ENCODE measurements around the gene SMARCC2.
"Not testable (repeated sequence)": the region's sequence is repeated elsewhere in the genome, so short reads cannot be mapped to it uniquely, and the experiment has no call there.

The SMARCC2 gene

GRCh38 chr12:56159482-56160192 lies 29.6 kb downstream of the SMARCC2 start:
- TF ChIP-seq PKNOX1 (IDR thresholded peaks at IDR 0.05) (no peak), BHLHE40 (IDR thresholded peaks at IDR 0.05; ENCODE audit: borderline replicate concordance) (no peak), FOXK2 (IDR thresholded peaks at IDR 0.05) (no peak), CTBP1 (IDR thresholded peaks at IDR 0.05; ENCODE audit: borderline replicate concordance) (no peak), TARDBP (IDR thresholded peaks at IDR 0.05) (no peak), NFRKB (IDR thresholded peaks at IDR 0.05) (no peak), FOXM1 (IDR thresholded peaks at IDR 0.05; ENCODE audit: borderline replicate concordance) (no peak), SP1 (IDR thresholded peaks at IDR 0.05) (no peak), SUZ12 (IDR thresholded peaks at IDR 0.05) (no peak), HDGF (IDR thresholded peaks at IDR 0.05; ENCODE audit: borderline replicate concordance) (no peak), FOXA1 (IDR thresholded peaks at IDR 0.05) (no peak), ZNF384 (IDR thresholded peaks at IDR 0.05) (no peak), ARNT (IDR thresholded peaks at IDR 0.05) (no peak), LEF1 (IDR thresholded peaks at IDR 0.05; ENCODE audit: borderline replicate concordance) (no peak), ELF4 (IDR thresholded peaks at IDR 0.05) (no peak), L3MBTL2 (conservative IDR thresholded peaks at IDR 0.05) (no peak)
- ChIA-PET POLR2A (interaction anchor here (0.7 to 2.4 kb wide), 9 partner anchors 10 to 62 kb away, joined by 3 to 23 read pairs (median 8); partner anchors contain the start of genes ESYT1, RNF41, SMARCC2 and ZC3H10), CTCF (no interaction called here)
- no peak for DNase-seq (ENCODE audit: extremely low spot score)

- POLR2A ChIA-PET = interaction anchor here (0.7 to 2.4 kb wide), 8 partner anchors 9 to 63 kb away, joined by 3 to 23 read pairs (median 8); partner anchors contain the start of genes ESYT1, RNF41, SMARCC2 and ZC3H10
- DNase-seq (ENCODE audit: extremely low spot score) = peak; percentile 53
- TF ChIP-seq LEF1 (IDR thresholded peaks at IDR 0.05; ENCODE audit: borderline replicate concordance) (no peak), PKNOX1 (IDR thresholded peaks at IDR 0.05) (peak; percentile 89)
- CTCF ChIA-PET = no interaction called here
Observed at GRCh38 chr12:56158926-56159461, 30.3 kb downstream of the SMARCC2 start.

DNA sequence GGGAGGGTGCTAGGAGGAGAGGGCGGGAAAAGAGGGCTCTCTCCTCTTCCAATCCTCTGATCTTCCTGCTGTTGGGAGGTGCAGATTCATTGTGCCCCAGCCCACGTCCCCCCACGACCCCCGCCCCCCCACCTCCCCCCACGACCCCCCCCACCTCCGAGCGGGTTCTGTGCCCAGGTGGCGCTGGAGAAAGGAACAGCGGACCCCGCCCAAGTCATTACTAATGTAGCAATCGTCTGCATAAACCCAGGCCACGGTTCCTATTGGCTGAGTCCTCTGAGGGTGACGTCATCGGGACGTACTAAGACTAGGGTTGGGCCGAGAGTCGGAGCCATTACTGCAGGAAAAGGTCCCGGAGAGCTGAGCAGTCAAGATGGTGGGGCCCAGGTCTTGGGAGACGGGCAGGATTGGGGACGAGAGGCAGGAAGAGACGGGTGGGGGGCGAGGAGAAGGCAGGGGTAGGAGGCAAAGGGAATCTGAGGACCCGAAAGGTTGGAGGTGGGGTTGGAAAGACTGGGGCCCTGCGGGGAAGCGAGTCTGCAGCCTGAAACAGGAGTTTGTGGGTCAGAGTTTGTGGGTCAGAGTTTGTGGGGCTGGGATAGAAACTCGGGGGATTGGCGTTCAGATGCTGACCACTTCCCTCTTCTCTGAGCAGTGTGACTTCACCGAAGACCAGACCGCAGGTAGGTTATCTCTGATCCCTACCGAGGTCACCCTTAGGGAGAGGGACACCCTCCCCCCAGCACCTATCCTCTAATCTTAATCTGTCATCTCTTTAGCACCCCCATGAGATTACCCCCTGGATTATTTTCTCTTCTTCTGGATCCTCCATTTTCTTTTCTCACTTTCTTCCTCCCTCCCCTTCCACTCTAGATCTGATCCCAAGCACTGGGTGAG lies 31.0 kb downstream of the SMARCC2 start, which contains the start of gene MYL6:
Gene MYL6, plus strand, starts transcription at position 331 of the 897 bp plus-strand sequence. Its CDS starts 43 bp downstream, at position 374.
- CTCF ChIA-PET = interaction anchor here (0.6 kb wide), 2 partner anchors 21 to 59 kb away, joined by 3 to 5 read pairs; no protein-coding TSS in a partner anchor
- peak; percentile 90 for DNase-seq (ENCODE audit: extremely low spot score)
- no peak for TF ChIP-seq FOXK2 (IDR thresholded peaks at IDR 0.05)
- TF ChIP-seq SP1 (IDR thresholded peaks at IDR 0.05) = no peak
- TF ChIP-seq ZNF384 (IDR thresholded peaks at IDR 0.05) = no peak
- no peak; the same call in 1 of the 2 replicates for TF ChIP-seq BHLHE40 (IDR thresholded peaks at IDR 0.05; ENCODE audit: borderline replicate concordance)
- peak; percentile 61; the same call in 1 of the 2 replicates for TF ChIP-seq NFRKB (IDR thresholded peaks at IDR 0.05)
- TF ChIP-seq ELF4 (IDR thresholded peaks at IDR 0.05) = peak; percentile 79

DNA sequence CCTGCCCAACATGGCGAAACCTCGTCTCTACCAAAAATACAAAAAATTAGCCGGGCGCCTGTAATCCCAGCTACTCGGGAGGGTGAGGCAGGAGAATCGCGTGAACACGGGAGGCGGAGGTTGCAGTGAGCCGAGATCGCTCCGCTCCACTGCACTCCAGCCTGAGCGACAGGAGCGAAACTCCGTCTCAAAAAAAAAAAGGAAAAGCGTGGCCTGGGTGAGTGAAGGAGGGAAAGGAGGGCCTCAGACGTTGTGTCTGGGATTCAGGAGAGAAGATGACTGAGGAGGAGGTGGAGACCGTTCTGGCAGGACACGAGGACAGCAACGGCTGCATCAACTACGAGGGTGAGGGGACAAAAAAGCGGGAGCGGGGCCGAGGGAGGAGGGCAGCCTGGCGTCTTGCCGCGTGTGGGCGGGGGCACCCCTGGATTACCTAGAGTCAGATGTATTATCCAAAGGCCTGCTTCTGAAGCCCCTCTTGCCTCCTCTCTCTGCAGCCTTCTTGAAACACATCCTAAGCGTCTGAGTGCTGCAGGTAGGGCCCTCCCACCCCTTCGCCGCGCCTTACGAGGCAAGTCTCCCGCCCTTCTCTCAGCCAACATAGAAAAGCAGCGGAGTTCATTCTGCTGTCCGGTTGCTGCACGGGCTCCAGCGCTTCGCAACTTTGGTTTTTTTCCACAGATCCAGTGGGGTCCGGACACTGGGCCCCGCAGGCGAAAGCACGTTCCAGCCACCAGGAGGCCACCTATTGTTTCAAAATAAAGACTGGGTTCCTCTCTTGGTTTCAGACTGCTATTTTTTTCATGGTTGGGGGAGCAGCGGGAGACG lies 31.9 kb downstream of the SMARCC2 start:
- DNase-seq (ENCODE audit: extremely low spot score) = peak; percentile 48
- POLR2A ChIA-PET = interaction anchor here (0.6 to 2.4 kb wide), 8 partner anchors 14 to 1357 kb away, joined by 3 to 23 read pairs (median 7); partner anchors contain the start of genes ESYT1, RNF41 and ZC3H10
- TF ChIP-seq CTBP1 (IDR thresholded peaks at IDR 0.05; ENCODE audit: borderline replicate concordance) (no peak), LEF1 (IDR thresholded peaks at IDR 0.05; ENCODE audit: borderline replicate concordance) (no peak), ARNT (IDR thresholded peaks at IDR 0.05) (no peak), FOXA1 (IDR thresholded peaks at IDR 0.05) (no peak), PKNOX1 (IDR thresholded peaks at IDR 0.05) (peak; percentile 83), HDGF (IDR thresholded peaks at IDR 0.05; ENCODE audit: borderline replicate concordance) (no peak), BHLHE40 (IDR thresholded peaks at IDR 0.05; ENCODE audit: borderline replicate concordance) (no peak), SUZ12 (IDR thresholded peaks at IDR 0.05) (no peak), L3MBTL2 (conservative IDR thresholded peaks at IDR 0.05) (peak; percentile 93), ELF4 (IDR thresholded peaks at IDR 0.05) (no peak), FOXM1 (IDR thresholded peaks at IDR 0.05; ENCODE audit: borderline replicate concordance) (no peak; the same call in 1 of the 2 replicates), ZNF384 (IDR thresholded peaks at IDR 0.05) (peak; percentile 77), SP1 (IDR thresholded peaks at IDR 0.05) (no peak), NFRKB (IDR thresholded peaks at IDR 0.05) (no peak), TARDBP (IDR thresholded peaks at IDR 0.05) (no peak), FOXK2 (IDR thresholded peaks at IDR 0.05) (no peak)
- CTCF ChIA-PET = no interaction called here

More for the DNA sequence above, 31.0 kb downstream of the SMARCC2 start, which contains the start of gene MYL6:
- POLR2A ChIA-PET = interaction anchor here (1.0 to 2.4 kb wide), 8 partner anchors 9 to 76 kb away, joined by 3 to 23 read pairs (median 8); partner anchors contain the start of genes ESYT1, RNF41, SMARCC2 and ZC3H10

DNA sequence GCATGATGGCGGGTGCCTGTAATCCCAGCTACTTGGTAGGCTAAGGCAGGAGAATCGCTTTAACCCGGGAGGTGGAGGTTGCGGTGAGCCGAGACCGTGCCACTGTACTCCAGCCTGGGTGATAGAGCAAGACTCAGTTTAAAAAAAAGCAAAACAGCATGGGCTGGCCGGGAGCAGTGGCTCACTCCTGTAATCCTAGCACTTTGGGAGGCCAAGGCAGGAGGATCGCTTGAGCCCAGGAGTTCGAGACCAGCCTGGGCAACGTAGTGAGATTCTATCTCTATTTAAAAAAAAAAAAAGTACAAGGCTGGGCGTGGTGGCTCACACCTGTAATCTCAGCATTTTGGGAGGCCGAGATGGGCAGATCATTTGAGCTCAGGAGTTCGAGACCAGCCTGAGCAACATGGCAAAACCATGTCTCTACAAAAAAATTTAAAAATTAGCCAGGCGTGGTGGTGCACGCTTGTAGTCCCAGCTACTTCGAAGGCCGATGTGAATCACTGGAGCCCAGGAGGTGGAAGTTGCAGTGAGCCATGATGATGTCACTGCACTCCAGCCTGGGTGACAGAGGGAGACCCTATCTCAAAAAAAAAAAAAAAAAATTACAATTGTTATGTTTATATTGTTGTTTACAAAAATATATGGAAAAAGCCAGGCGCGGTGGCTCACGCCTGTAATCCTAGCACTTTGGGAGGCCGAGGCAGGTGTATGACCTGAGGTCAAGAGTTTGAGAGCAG lies 32.7 kb downstream of the SMARCC2 start:
- POLR2A ChIA-PET = interaction anchor here (0.6 to 1.3 kb wide), 5 partner anchors 29 to 1358 kb away, joined by 3 to 6 read pairs (median 3); partner anchors contain the start of genes ESYT1, RNF41, SMARCC2 and ZC3H10
- not testable (repeated sequence) for DNase-seq (ENCODE audit: extremely low spot score)
- CTCF ChIA-PET = interaction anchor here (0.7 kb wide), 1 partner anchor 12 kb away, joined by 3 read pairs; no protein-coding TSS in a partner anchor

Measured in HEK293T (cell line).